HepG2 (cell line): Measurements from ENCODE around the gene C1QL3.

ENCODE experiments used
- ATF3 ChIP-seq: sonication (generic); formaldehyde crosslinking; IDR thresholded peaks from 2 replicates; pipeline ENCODE4 v1.4.0; 2020; ENCODE audit warnings: missing genetic modification reagents
- CENPX ChIP-seq: sonication (generic); formaldehyde crosslinking; IDR thresholded peaks from 2 replicates; pipeline ENCODE4 v1.9.0; 2021; ENCODE audit warnings: mild to moderate bottlenecking, missing genetic modification reagents, moderate library complexity
- CTCF ChIP-seq: sonication (generic); formaldehyde crosslinking; IDR thresholded peaks from 2 replicates; pipeline ENCODE4 v1.5.0; 2020; ENCODE audit warnings: mild to moderate bottlenecking, missing genetic modification reagents, moderate library complexity
- FOXJ3 ChIP-seq: sonication (generic); formaldehyde crosslinking; IDR thresholded peaks from 2 replicates; pipeline ENCODE4 v1.4.0; 2020; ENCODE audit warnings: missing genetic modification reagents, mild to moderate bottlenecking, borderline replicate concordance
- POLR2A ChIP-seq, 2 experiments: IDR thresholded peaks; 2 replicates each; pipeline ENCODE4 v1.6.1; 2011; ENCODE audit warnings: low read depth in 2 of 2, low read length in 2 of 2, mild to moderate bottlenecking in 1 of 2, moderate library complexity in 1 of 2; ENCODE audit not compliant: insufficient read depth in 1 of 2
- ZNF672 ChIP-seq: sonication (generic); formaldehyde crosslinking; IDR thresholded peaks from 2 replicates; pipeline ENCODE4 v1.8.1; 2022; ENCODE audit warnings: missing genetic modification reagents

- TF ChIP-seq ZNF672 (CRISPR knock-in tag) = no peak
- no peak for TF ChIP-seq CTCF (CRISPR knock-in tag)
- no peak for TF ChIP-seq POLR2A (IDR thresholded peaks at IDR 0.05; ENCODE audit: insufficient read depth in 1 of 2, low read depth in 2 of 2, low read length in 2 of 2)
- no peak for TF ChIP-seq CENPX
- TF ChIP-seq ATF3 (CRISPR knock-in tag) = no peak
- no peak for TF ChIP-seq FOXJ3 (CRISPR knock-in tag)
Measured at GRCh38 chr10:16478801-16479200, 42.9 kb downstream of the C1QL3 start.
